22Rv1 (cell line): ENCODE measurements around the gene TCIRG1.

Experiments
- H3K27ac ChIP-seq: fragments of 450-650 bp; 2 replicates; pipeline ENCODE4 v1.5.1; 2017
- ZFX ChIP-seq: fragments of 450-650 bp; IDR thresholded peaks from 2 replicates; pipeline ENCODE4 v1.6.1; 2017; ENCODE audit warnings: antibody characterized with exemption, borderline replicate concordance
- TF ChIP-seq, protein P1 (sequence below): fragments of 450-650 bp; IDR thresholded peaks from 2 replicates; pipeline ENCODE4 v1.5.1; 2017; ENCODE audit warnings: mild to moderate bottlenecking

The TCIRG1 gene

GRCh38 chr11:68093565-68093964 lies 54.7 kb downstream of the TCIRG1 start:
- no peak for TF ChIP-seq ZFX
- TF ChIP-seq, protein P1, sequence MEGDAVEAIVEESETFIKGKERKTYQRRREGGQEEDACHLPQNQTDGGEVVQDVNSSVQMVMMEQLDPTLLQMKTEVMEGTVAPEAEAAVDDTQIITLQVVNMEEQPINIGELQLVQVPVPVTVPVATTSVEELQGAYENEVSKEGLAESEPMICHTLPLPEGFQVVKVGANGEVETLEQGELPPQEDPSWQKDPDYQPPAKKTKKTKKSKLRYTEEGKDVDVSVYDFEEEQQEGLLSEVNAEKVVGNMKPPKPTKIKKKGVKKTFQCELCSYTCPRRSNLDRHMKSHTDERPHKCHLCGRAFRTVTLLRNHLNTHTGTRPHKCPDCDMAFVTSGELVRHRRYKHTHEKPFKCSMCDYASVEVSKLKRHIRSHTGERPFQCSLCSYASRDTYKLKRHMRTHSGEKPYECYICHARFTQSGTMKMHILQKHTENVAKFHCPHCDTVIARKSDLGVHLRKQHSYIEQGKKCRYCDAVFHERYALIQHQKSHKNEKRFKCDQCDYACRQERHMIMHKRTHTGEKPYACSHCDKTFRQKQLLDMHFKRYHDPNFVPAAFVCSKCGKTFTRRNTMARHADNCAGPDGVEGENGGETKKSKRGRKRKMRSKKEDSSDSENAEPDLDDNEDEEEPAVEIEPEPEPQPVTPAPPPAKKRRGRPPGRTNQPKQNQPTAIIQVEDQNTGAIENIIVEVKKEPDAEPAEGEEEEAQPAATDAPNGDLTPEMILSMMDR, result no peak

DNA sequence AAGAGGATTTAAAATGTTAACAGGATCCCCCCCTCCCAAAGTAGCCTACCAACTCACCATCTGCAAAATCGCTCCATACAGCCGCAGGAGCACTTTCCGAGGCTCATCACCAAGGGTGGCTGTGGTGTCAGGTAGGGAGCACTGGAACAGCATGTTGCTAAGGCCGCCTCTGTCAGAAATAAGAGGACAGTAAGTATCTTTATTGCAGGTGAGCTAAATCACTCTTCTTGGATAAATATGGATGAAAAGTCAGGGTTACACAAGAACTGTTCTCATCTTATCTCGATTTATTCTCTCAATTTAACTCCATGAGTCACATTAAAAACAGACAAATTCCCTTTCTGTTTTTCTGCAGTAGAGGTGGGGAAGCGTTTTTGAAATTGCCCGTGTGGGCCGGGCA lies 58.1 kb downstream of the TCIRG1 start:
- H3K27ac ChIP-seq, result no peak overlapping the region
- TF ChIP-seq, protein P1, result no peak
- TF ChIP-seq ZFX, result no peak

More at GRCh38 chr11:68093565-68093964, 54.7 kb downstream of the TCIRG1 start:
- H3K27ac ChIP-seq, result no peak overlapping the region

GRCh38 chr11:68099057-68099456 lies 60.2 kb downstream of the TCIRG1 start:
- H3K27ac ChIP-seq, result no peak overlapping the region
- TF ChIP-seq, protein P1, result no peak
- no peak for TF ChIP-seq ZFX

DNA sequence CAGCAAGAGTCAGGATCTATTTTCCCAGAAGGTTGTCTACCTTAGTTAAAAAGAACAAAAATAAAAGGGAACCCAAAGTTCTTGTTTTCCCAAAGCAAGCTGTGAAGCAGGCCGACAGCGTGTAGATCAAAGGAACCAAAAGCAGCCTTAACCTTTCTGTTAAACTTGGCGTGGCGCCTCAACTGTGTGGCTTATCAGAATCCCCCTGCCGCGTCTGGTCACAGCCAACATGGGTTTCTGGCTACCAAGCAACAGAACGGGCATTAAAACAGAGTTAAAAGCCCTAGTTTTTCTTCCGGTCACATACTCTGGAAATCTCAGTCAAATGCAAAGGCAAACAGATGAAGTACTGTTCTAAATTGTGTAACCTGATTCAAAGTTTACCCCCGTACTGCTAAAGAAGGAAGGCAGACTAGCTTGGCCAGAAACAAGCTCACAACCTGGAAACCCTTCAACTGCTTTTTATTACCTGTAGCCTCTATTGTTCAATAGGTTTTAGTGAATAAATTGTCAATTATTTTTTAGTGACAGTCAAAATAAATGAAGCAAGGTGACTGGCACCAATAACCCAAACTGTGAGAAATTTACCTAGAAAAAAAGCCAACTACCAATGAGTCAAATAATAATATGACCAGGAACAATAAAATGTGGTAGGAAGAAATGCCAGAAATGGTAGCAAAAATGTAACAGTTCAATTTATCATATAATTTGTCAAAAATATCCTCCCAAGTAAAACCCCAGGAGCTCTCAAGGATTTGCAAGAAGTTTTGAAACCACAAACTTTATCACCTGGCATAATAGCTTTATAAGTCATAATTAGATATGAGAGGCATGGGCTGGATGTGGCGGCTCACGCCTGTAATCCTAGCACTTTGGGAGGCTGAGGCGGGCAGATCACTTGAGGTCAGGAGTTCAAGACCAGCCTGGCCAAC lies 60.9 kb downstream of the TCIRG1 start:
- H3K27ac ChIP-seq, result no peak overlapping the region
- TF ChIP-seq, protein P1, result no peak
- TF ChIP-seq ZFX, result no peak
